Naive thymus-derived CD4-positive, alpha-beta T cell (primary cell): ENCODE results near the gene PLEKHA7. TPM values are rescaled to one million over a fixed set of nuclear protein-coding genes. Genes with fewer than 3 reads are reported as not detected.

ENCODE experiments used
- ATAC-seq: fragments of 150-1000 bp; cut with Tn5 transposase; 2 replicates; pipeline ENCODE4 v1.10.0; 2021; ENCODE audit warnings: mild to moderate bottlenecking, moderate library complexity
- CTCF ChIA-PET: fragments of 350-600 bp; sonication (Branson Sonifier 250); formaldehyde crosslinking; loops from one replicate; lab custom pipeline; 2021; ENCODE audit warnings: antibody characterized with exemption; lab: Charles Lee
- POLR2A ChIA-PET: fragments of 350-600 bp; sonication (Branson Sonifier 250); formaldehyde crosslinking; loops from one replicate; lab custom pipeline; 2021; ENCODE audit warnings: antibody characterized with exemption, inconsistent platforms; lab: Charles Lee
- DNase-seq, 9 donors: peaks; one replicate each; pipeline versions ENCODE4 v3.0.0 to v3.0.0-alpha.2; 2020 to 2022; ENCODE audit warnings: mixed read lengths in 1 of 9
- H3K27ac ChIP-seq: one replicate; pipeline ENCODE4 v1.7.0; 2013; ENCODE audit warnings: mild to moderate bottlenecking, low read depth, low read length, moderate library complexity
- H3K27me3 ChIP-seq, 2 donors: one replicate each; pipeline ENCODE4 v1.7.0; 2013; ENCODE audit warnings: low read length in 2 of 2, mild to moderate bottlenecking in 2 of 2, moderate library complexity in 2 of 2; ENCODE audit not compliant: control insufficient read depth in 2 of 2, insufficient read depth in 2 of 2
- H3K36me3 ChIP-seq, 3 experiments: 1 replicate in 2 of 3; 2 replicates in 1 of 3; pipeline ENCODE4 v1.7.0; 2013; ENCODE audit warnings: low read length in 3 of 3, mild to moderate bottlenecking in 3 of 3, moderate library complexity in 1 of 3; ENCODE audit not compliant: insufficient read depth in 3 of 3, control insufficient read depth in 2 of 3
- H3K4me1 ChIP-seq, 2 donors: one replicate each; pipeline ENCODE4 v1.7.0; 2013; ENCODE audit warnings: low read length in 2 of 2, mild to moderate bottlenecking in 2 of 2, moderate library complexity in 1 of 2; ENCODE audit not compliant: control insufficient read depth in 2 of 2, insufficient read depth in 2 of 2
- H3K4me3 ChIP-seq: 2 replicates; pipeline ENCODE4 v1.7.0; 2013; ENCODE audit warnings: mild to moderate bottlenecking, low read length
- H3K9me3 ChIP-seq, 3 experiments: 1 replicate in 2 of 3; 2 replicates in 1 of 3; pipeline ENCODE4 v1.7.0; 2013; ENCODE audit warnings: low read length in 3 of 3; ENCODE audit not compliant: control insufficient read depth in 2 of 3
- H3K27ac Mint-ChIP-seq, 9 donors: one replicate each; pipeline ENCODE4 v1.8.0; 2020 to 2022; ENCODE audit warnings: mixed read lengths in 9 of 9, mild to moderate bottlenecking in 8 of 9, moderate library complexity in 5 of 9, inconsistent platforms in 2 of 9
- H3K27me3 Mint-ChIP-seq, 5 donors: one replicate each; pipeline ENCODE4 v1.8.0; 2021 to 2022; ENCODE audit warnings: mixed read lengths in 5 of 5, mild to moderate bottlenecking in 1 of 5
- H3K36me3 Mint-ChIP-seq, 5 donors: one replicate each; pipeline ENCODE4 v1.8.0; 2020 to 2022; ENCODE audit warnings: mixed read lengths in 5 of 5, mild to moderate bottlenecking in 3 of 5, inconsistent platforms in 1 of 5
- H3K4me1 Mint-ChIP-seq, 7 donors: one replicate each; pipeline ENCODE4 v1.8.0; 2020 to 2022; ENCODE audit warnings: mixed read lengths in 7 of 7, mild to moderate bottlenecking in 3 of 7, inconsistent platforms in 1 of 7
- H3K4me3 Mint-ChIP-seq, 10 donors: one replicate each; pipeline ENCODE4 v1.8.0; 2020 to 2022; ENCODE audit warnings: mild to moderate bottlenecking in 10 of 10, mixed read lengths in 10 of 10, moderate library complexity in 6 of 10, inconsistent platforms in 2 of 10
- H3K9me3 Mint-ChIP-seq, 11 donors: one replicate each; pipeline ENCODE4 v1.8.0; 2020 to 2022; ENCODE audit warnings: mixed read lengths in 11 of 11, mild to moderate bottlenecking in 4 of 11, inconsistent platforms in 1 of 11, moderate library complexity in 1 of 11
- intact Hi-C, 2 donors: fragments of 100-400 bp; cut with micrococcal nuclease; formaldehyde crosslinking; loops; one replicate each; pipeline ENCODE4 v1.15.1; 2023
- polyA plus RNA-seq, 2 donors: library from polyadenylated mRNA; unstranded; fragments of 300-500 nt; fragmentation: Illumina TruSeq; gene quantifications; one replicate each; pipeline ENCODE4 v1.2.3, GENCODE V29; 2021
- total RNA-seq, 6 experiments: library from RNA in 5 of 6; stranded (reverse) in 5 of 6; gene quantifications; 1 replicate in 5 of 6; 2 replicates in 1 of 6; pipeline ENCODE4 v1.2.3 and lab custom pipeline; 2021 to 2026

Gene PLEKHA7
- total and polyA plus RNA-seq, 7 experiments from 2014 or later = 0.84 to 4.8 (median 2.4) TPM

GRCh38 chr11:16982809-16983208 lies 31.4 kb downstream of the PLEKHA7 start:
- Histone ChIP-seq H3K27ac (no peak overlapping the region), H3K9me3 (no peaks in the 10 kb centered on the region), H3K36me3 (no peaks in the 10 kb centered on the region), H3K27me3 (no peaks in the 10 kb centered on the region), H3K4me1 (peaks cover 9 to 15% of the 10 kb centered on the region in 2 donors), H3K4me3 (no peak overlapping the region)
- H3K27ac Mint-ChIP-seq = peak overlapping the region in 2 of 9 donors; percentile 47 to 78
- peaks cover 0 to 7% (median 0%) of the 10 kb centered on the region in 5 donors for H3K36me3 Mint-ChIP-seq
- intact Hi-C loops = no loop called here
- H3K27me3 Mint-ChIP-seq = peaks cover 0 to 4% (median 0%) of the 10 kb centered on the region in 5 donors
- H3K4me3 Mint-ChIP-seq = no peak overlapping the region
- DNase-seq (no peak), ATAC-seq (no peak)
- peaks cover 12 to 27% (median 24%) of the 10 kb centered on the region in 7 donors for H3K4me1 Mint-ChIP-seq
- peaks cover 0 to 9% (median 0%) of the 10 kb centered on the region in 11 donors for H3K9me3 Mint-ChIP-seq
- ChIA-PET POLR2A (no interaction called here), CTCF (no interaction called here)

- no peak for DNase-seq
- no peaks in the 10 kb centered on the region for H3K27me3 ChIP-seq
- ChIA-PET CTCF (no interaction called here), POLR2A (no interaction called here)
- H3K4me1 ChIP-seq = peaks cover 9 to 15% of the 10 kb centered on the region in 2 donors
- H3K27me3 Mint-ChIP-seq = peaks cover 0 to 7% (median 0%) of the 10 kb centered on the region in 5 donors
- no peak for ATAC-seq
- H3K9me3 Mint-ChIP-seq = peaks cover 0 to 9% (median 0%) of the 10 kb centered on the region in 11 donors
- H3K27ac ChIP-seq = no peak overlapping the region
- H3K27ac Mint-ChIP-seq = peak overlapping the region in 1 of 9 donors; percentile 78
- no peaks in the 10 kb centered on the region for H3K9me3 ChIP-seq
- no peaks in the 10 kb centered on the region for H3K36me3 ChIP-seq
- H3K4me1 Mint-ChIP-seq = peaks cover 12 to 22% (median 18%) of the 10 kb centered on the region in 7 donors
- intact Hi-C loops = no loop called here
- no peak overlapping the region for H3K4me3 ChIP-seq
- no peak overlapping the region for H3K4me3 Mint-ChIP-seq
- peaks cover 0 to 7% (median 0%) of the 10 kb centered on the region in 5 donors for H3K36me3 Mint-ChIP-seq
Measured at GRCh38 chr11:16982256-16982671, 31.9 kb downstream of the PLEKHA7 start.

- no peak overlapping the region for H3K27ac Mint-ChIP-seq
- ChIA-PET POLR2A (no interaction called here), CTCF (no interaction called here)
- Histone ChIP-seq H3K27ac (no peak overlapping the region), H3K36me3 (no peaks in the 10 kb centered on the region), H3K4me1 (peaks cover 7 to 10% of the 10 kb centered on the region in 2 donors), H3K27me3 (no peaks in the 10 kb centered on the region), H3K9me3 (no peaks in the 10 kb centered on the region), H3K4me3 (no peak overlapping the region)
- H3K36me3 Mint-ChIP-seq = peaks cover 0 to 7% (median 0%) of the 10 kb centered on the region in 5 donors
- no peak for DNase-seq
- intact Hi-C loops = no loop called here
- ATAC-seq = no peak
- no peak overlapping the region for H3K4me3 Mint-ChIP-seq
- H3K4me1 Mint-ChIP-seq = peaks cover 11 to 22% (median 16%) of the 10 kb centered on the region in 7 donors
- peaks cover 0 to 13% (median 0%) of the 10 kb centered on the region in 5 donors for H3K27me3 Mint-ChIP-seq
- H3K9me3 Mint-ChIP-seq = peaks cover 0 to 9% (median 0%) of the 10 kb centered on the region in 11 donors
Measured at GRCh38 chr11:16981651-16982194, 32.5 kb downstream of the PLEKHA7 start.

- H3K4me1 ChIP-seq = no peaks in the 10 kb centered on the region
- CTCF ChIA-PET = no interaction called here
- ATAC-seq (no peak), DNase-seq (no peak)
- Mint-ChIP-seq H3K4me1 (peaks cover 0 to 7% (median 0%) of the 10 kb centered on the region in 7 donors), H3K27ac (no peak overlapping the region), H3K27me3 (peaks cover 0 to 21% (median 0%) of the 10 kb centered on the region in 5 donors), H3K4me3 (no peak overlapping the region), H3K9me3 (no peaks in the 10 kb centered on the region), H3K36me3 (no peaks in the 10 kb centered on the region)
- H3K4me3 ChIP-seq = no peak overlapping the region
- H3K9me3 ChIP-seq = no peaks in the 10 kb centered on the region
- intact Hi-C loops = no loop called here
- no peak overlapping the region for H3K27ac ChIP-seq
- H3K36me3 ChIP-seq = no peaks in the 10 kb centered on the region
- H3K27me3 ChIP-seq = no peaks in the 10 kb centered on the region
- POLR2A ChIA-PET = no interaction called here
Measured at GRCh38 chr11:16979703-16980622, 34.3 kb downstream of the PLEKHA7 start.

GRCh38 chr11:16977994-16978315 lies 36.3 kb downstream of the PLEKHA7 start:
- ChIA-PET POLR2A (no interaction called here), CTCF (no interaction called here)
- no peaks in the 10 kb centered on the region for H3K9me3 ChIP-seq
- no peak overlapping the region for H3K27ac Mint-ChIP-seq
- ATAC-seq (no peak), DNase-seq (no peak)
- no peaks in the 10 kb centered on the region for H3K4me1 ChIP-seq
- no peaks in the 10 kb centered on the region for H3K9me3 Mint-ChIP-seq
- intact Hi-C loops = no loop called here
- H3K27me3 ChIP-seq = no peaks in the 10 kb centered on the region
- no peaks in the 10 kb centered on the region for H3K36me3 Mint-ChIP-seq
- no peaks in the 10 kb centered on the region for H3K36me3 ChIP-seq
- H3K4me1 Mint-ChIP-seq = peaks cover 0 to 7% (median 0%) of the 10 kb centered on the region in 7 donors
- no peak overlapping the region for H3K4me3 Mint-ChIP-seq
- peaks cover 0 to 21% (median 0%) of the 10 kb centered on the region in 5 donors for H3K27me3 Mint-ChIP-seq
- H3K27ac ChIP-seq = no peak overlapping the region
- no peak overlapping the region for H3K4me3 ChIP-seq

- no peaks in the 10 kb centered on the region for H3K36me3 ChIP-seq
- H3K9me3 ChIP-seq = no peaks in the 10 kb centered on the region
- ATAC-seq (no peak), DNase-seq (no peak)
- Mint-ChIP-seq H3K4me1 (peaks cover 0 to 4% (median 0%) of the 10 kb centered on the region in 7 donors), H3K27ac (no peak overlapping the region), H3K27me3 (peaks cover 0 to 21% (median 0%) of the 10 kb centered on the region in 5 donors), H3K36me3 (no peaks in the 10 kb centered on the region), H3K9me3 (no peaks in the 10 kb centered on the region), H3K4me3 (no peak overlapping the region)
- ChIA-PET CTCF (no interaction called here), POLR2A (no interaction called here)
- H3K27me3 ChIP-seq = no peaks in the 10 kb centered on the region
- H3K27ac ChIP-seq = no peak overlapping the region
- intact Hi-C loops = no loop called here
- no peaks in the 10 kb centered on the region for H3K4me1 ChIP-seq
- no peak overlapping the region for H3K4me3 ChIP-seq
Measured at GRCh38 chr11:16977136-16977993, 36.8 kb downstream of the PLEKHA7 start.
